Adrenal gland (tissue), 12 donors: ENCODE measurements around the gene MACROD2. TPM values are rescaled to one million over a fixed set of nuclear protein-coding genes. Genes with fewer than 3 reads are reported as not detected.

Source experiments
- DNase-seq, 7 donors: peaks; one replicate each; pipeline ENCODE4 v3.0.0-alpha.2; 2019 to 2020
- H3K27ac ChIP-seq, 5 donors: fragments of 200-600 bp; sonication (generic) in 4 of 5; 1 replicate in 3 of 5; 2 replicates in 2 of 5; pipeline versions ENCODE4 v1.5.1 to v1.8.0; 2016 to 2020; ENCODE audit warnings: mild to moderate bottlenecking in 1 of 5
- H3K27me3 ChIP-seq: fragments of 200-600 bp; 2 replicates; pipeline ENCODE4 v1.8.0; 2021
- H3K36me3 ChIP-seq, 2 donors: fragments of 200-600 bp; replicated peaks in 1 of 2; 1 replicate in 1 of 2; 2 replicates in 1 of 2; pipeline versions ENCODE4 v1.5.1 to v1.8.0; 2018 to 2022
- H3K4me1 ChIP-seq, 2 donors: fragments of 200-600 bp; replicated peaks in 1 of 2; 1 replicate in 1 of 2; 2 replicates in 1 of 2; pipeline versions ENCODE4 v1.5.1 to v1.8.0; 2018 to 2021
- H3K4me3 ChIP-seq, 4 donors: fragments of 200-600 bp; sonication (generic) in 3 of 4; one replicate each; pipeline ENCODE4 v1.5.1; 2016 to 2018
- H3K9me3 ChIP-seq, 3 donors: fragments of 200-600 bp; sonication (generic) in 1 of 3; replicated peaks in 1 of 3; 1 replicate in 2 of 3; 2 replicates in 1 of 3; pipeline versions ENCODE4 v1.5.1 to v1.8.0; 2016 to 2021
- POLR2A ChIP-seq, 2 donors: fragments of 450-650 bp; IDR thresholded peaks; one replicate each; pipeline ENCODE4 v1.6.1; 2017; ENCODE audit warnings: antibody characterized with exemption in 2 of 2, mild to moderate bottlenecking in 2 of 2, moderate library complexity in 1 of 2
- WGBS, 4 donors: extraction: QIAGEN DNeasy Blood & Tissue Kit in 2 of 4; methylation state at CpG; one replicate each; pipeline versions ENCODE4 v1.1.5 to v1.1.7; 2013 to 2017; 5-methylcytosine and 5-hydroxymethylcytosine counted together
- intact Hi-C, 2 donors: fragments of 100-400 bp; cut with DNase I; formaldehyde crosslinking; loops; one replicate each; pipeline versions ENCODE4 v1.14.1 to v1.15.0; 2022 to 2023
- polyA plus RNA-seq, 3 donors: library from polyadenylated mRNA; stranded (reverse); fragments of 200-250 nt in 2 of 3; fragments of 350-450 nt in 1 of 3; fragmentation: Illumina TruSeq in 1 of 3; extraction: RNeasy Lipid Tissue Mini Kit (QIAGEN cat#74804) in 1 of 3; gene quantifications; one replicate each; pipeline ENCODE4 v1.2.3, GENCODE V29; 2013 to 2014
- total RNA-seq, 9 donors: library from RNA; depleted of rRNA in 4 of 9; stranded (reverse); fragments of >200 nt in 4 of 9; fragments of 120-200 nt in 1 of 9; fragmentation: NEBNext Ultra II Directional in 1 of 9; extraction: Animal tissue kit (Norgen Biotek cat#: 25700) in 1 of 9; gene quantifications; one replicate each; pipeline versions ENCODE4 v1.1.0 to v1.2.4, GENCODE V29; 2013 to 2023
- TF ChIP-seq, protein P1 (sequence below), 6 experiments: fragments of 450-650 bp in 4 of 6; fragments of 200-600 bp in 2 of 6; sonication (generic) in 1 of 6; IDR thresholded peaks; 1 replicate in 5 of 6; 2 replicates in 1 of 6; pipeline versions ENCODE4 v1.5.1 to v1.8.0; 2016 to 2021; ENCODE audit warnings: antibody characterized with exemption in 6 of 6, mild to moderate bottlenecking in 2 of 6, moderate library complexity in 1 of 6
- donor health status: healthy with polysubstance abuse.
- donor health status: Bipolar disorder and iron deficiency.
- donor health status: DM: yes; HTN: yes; CAD: no.
- donor health status: DM: no; HTN: no; CAD: no.
- donor health status: DM: no; HTN: no; CAD: no.
- donor health status: DM: yes; HTN: yes; CAD: no.

The MACROD2 gene
- total and polyA plus RNA-seq, 12 donors, result 1.1 to 21.2 (median 6.4) TPM

DNA sequence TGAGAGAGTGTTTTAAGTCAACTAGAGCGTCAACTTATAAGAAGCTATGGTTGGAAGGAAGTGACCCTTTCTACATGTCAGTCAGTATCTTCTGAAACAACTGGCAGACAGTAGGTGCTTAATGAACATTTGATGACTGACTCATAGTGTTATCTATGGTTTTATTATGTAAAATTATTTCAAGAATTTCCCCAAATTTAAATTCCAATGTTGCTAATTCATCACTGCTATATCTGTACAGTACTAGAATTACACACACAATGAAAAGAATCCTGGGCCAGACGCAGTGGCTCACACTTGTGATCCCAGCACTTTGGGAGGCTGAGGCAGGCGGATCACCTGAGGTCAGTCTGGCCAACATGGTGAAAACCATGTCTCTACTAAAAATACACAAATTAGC, 1063.5 kb downstream of the MACROD2 start:
- Histone ChIP-seq H3K9me3 (no peaks in the 10 kb centered on the region), H3K4me1 (no peaks in the 10 kb centered on the region), H3K4me3 (no peak overlapping the region), H3K27ac (no peak overlapping the region), H3K27me3 (no peaks in the 10 kb centered on the region), H3K36me3 (no peaks in the 10 kb centered on the region)
- intact Hi-C loops, result no loop called here
- no peak for DNase-seq
- WGBS, 4 donors, result 77 to 94% (median 86%) methylated on average over 3 of the region's 3 CpGs
- no peak for TF ChIP-seq POLR2A (IDR thresholded peaks at IDR 0.05)
- TF ChIP-seq, protein P1, sequence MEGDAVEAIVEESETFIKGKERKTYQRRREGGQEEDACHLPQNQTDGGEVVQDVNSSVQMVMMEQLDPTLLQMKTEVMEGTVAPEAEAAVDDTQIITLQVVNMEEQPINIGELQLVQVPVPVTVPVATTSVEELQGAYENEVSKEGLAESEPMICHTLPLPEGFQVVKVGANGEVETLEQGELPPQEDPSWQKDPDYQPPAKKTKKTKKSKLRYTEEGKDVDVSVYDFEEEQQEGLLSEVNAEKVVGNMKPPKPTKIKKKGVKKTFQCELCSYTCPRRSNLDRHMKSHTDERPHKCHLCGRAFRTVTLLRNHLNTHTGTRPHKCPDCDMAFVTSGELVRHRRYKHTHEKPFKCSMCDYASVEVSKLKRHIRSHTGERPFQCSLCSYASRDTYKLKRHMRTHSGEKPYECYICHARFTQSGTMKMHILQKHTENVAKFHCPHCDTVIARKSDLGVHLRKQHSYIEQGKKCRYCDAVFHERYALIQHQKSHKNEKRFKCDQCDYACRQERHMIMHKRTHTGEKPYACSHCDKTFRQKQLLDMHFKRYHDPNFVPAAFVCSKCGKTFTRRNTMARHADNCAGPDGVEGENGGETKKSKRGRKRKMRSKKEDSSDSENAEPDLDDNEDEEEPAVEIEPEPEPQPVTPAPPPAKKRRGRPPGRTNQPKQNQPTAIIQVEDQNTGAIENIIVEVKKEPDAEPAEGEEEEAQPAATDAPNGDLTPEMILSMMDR (IDR thresholded peaks at IDR 0.05), result no peak

DNA sequence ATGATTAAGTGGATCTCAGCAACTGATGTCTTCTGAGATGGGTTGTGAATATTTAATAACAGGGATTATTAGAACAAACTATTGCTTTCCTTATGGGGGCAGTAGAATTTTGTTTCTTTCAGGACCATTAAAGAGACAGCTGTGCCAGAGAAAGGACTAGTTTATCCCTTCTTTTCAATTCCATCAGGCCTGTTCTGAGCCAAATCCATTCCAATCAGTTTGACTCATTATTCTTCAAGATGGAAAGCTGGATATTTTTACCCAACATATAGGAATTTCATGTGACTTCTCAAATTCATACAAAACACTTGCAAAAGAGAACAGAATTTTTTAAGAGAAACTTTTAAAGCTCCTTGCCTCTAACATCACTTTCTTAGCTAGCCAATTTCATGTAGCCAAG, 1064.1 kb downstream of the MACROD2 start:
- intact Hi-C loops, result no loop called here

DNA sequence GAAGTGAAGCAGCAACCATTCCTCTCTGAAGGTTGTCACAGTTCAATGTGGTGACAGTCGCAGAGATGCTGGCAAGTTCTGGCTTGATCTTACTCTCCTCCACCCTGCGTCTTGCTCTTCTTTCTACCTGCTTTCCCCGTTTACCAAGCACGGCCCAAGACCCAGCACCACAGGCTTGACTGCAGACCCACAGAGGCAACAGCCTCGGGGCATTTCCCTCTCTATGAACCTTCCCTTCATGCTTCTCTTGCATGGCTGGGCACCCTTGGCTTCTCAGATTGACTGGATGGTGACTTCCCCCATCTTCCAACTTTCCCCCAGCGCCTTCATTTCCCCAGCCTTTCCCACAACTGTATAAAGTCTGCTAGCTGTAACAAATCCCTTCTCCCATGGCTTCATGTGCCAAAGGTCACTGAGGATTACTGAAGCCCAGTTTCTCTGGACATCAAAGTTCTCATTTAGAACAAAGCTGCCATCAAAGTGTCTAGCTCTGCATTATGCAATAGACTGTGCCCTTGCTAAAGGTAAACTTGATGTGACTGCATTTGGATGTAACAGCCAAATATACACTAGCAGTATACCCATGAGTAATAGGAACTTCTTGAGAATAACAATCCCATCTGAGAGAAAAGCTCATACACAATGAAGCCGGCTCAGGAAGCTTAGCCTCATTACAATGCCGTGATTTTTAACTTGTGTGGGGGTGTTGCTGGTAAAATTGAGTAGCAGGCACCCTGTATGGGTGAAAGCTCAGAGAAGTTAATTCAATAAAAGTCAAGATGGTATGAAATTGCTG, 1065.1 kb downstream of the MACROD2 start:
- no peaks in the 10 kb centered on the region for H3K4me1 ChIP-seq
- TF ChIP-seq, protein P1 (IDR thresholded peaks at IDR 0.05), result no peak
- TF ChIP-seq POLR2A (IDR thresholded peaks at IDR 0.05), result no peak
- H3K36me3 ChIP-seq, result no peaks in the 10 kb centered on the region
- H3K4me3 ChIP-seq, result no peak overlapping the region
- no peaks in the 10 kb centered on the region for H3K27me3 ChIP-seq
- intact Hi-C loops, result no loop called here
- no peak overlapping the region for H3K27ac ChIP-seq
- DNase-seq, result no peak
- H3K9me3 ChIP-seq, result no peaks in the 10 kb centered on the region
- WGBS, 4 donors, result 81 to 92% (median 85%) methylated on average over 8 of the region's 8 CpGs

More for the DNA sequence above, 1064.1 kb downstream of the MACROD2 start:
- Histone ChIP-seq H3K27me3 (no peaks in the 10 kb centered on the region), H3K9me3 (no peaks in the 10 kb centered on the region), H3K27ac (no peak overlapping the region), H3K4me3 (no peak overlapping the region), H3K4me1 (no peaks in the 10 kb centered on the region), H3K36me3 (no peaks in the 10 kb centered on the region)
- DNase-seq, result no peak
- TF ChIP-seq, protein P1 (IDR thresholded peaks at IDR 0.05), result no peak
- no peak for TF ChIP-seq POLR2A (IDR thresholded peaks at IDR 0.05)

DNA sequence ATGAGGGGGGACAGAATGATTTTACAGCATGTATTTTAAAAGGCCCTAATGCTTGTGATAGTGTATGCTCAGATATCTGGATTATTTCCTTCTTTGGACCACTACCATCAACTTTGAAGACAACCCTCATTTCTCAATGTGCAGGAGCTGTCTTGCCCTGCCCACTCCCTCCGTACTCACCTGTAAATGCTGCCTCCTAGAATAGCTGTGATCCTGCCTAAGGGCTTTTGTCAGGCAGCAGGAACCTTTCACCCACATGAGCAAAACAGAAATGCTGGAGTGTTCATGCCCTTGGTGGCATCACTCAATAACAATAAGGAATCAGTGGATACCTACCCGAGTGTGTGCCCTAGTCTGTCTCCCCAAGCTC, 1065.7 kb downstream of the MACROD2 start:
- DNase-seq, result no peak
- Histone ChIP-seq H3K27ac (no peak overlapping the region), H3K36me3 (no peaks in the 10 kb centered on the region), H3K27me3 (no peaks in the 10 kb centered on the region), H3K9me3 (no peaks in the 10 kb centered on the region), H3K4me3 (no peak overlapping the region), H3K4me1 (no peaks in the 10 kb centered on the region)
- WGBS, 4 donors, result 71 to 92% (median 85%) methylated on average over 1 to 2 of the region's 2 CpGs
- TF ChIP-seq POLR2A (IDR thresholded peaks at IDR 0.05), result no peak
- TF ChIP-seq, protein P1 (IDR thresholded peaks at IDR 0.05), result no peak
- intact Hi-C loops, result no loop called here
